GM12878 (cell line): ENCODE data around the gene CITED1. TPM values are rescaled to one million over a fixed set of nuclear protein-coding genes. Genes with fewer than 3 reads are reported as not detected.

Source experiments
- ATAC-seq: fragments of 200-7000 bp; cut with Tn5 transposase; 3 replicates; pipeline ENCODE4 v1.9.1; 2020; ENCODE audit warnings: mild to moderate bottlenecking, moderate library complexity
- BruUV-seq: library from RNA; stranded (reverse); fragments of 400-500 nt; replicated peaks from 2 replicates; lab custom pipeline; 2021; lab: Mats Ljungman, UMichigan
- CTCF ChIA-PET: fragments of 300-600 bp; sonication (Branson Sonifier 250); formaldehyde crosslinking; extraction: SDS; loops from one replicate; lab custom pipeline; 2021; ENCODE audit warnings: inconsistent platforms; lab: Yijun Ruan, JAX
- POLR2A ChIA-PET: fragments of 350-600 bp; formaldehyde crosslinking; extraction: SDS; loops from one replicate; lab custom pipeline; 2021; ENCODE audit warnings: inconsistent platforms; lab: Charles Lee
- RAD21 ChIA-PET: fragments of 300-600 bp; sonication (Branson Sonifier 250); formaldehyde crosslinking; loops from one replicate; lab custom pipeline; 2023; ENCODE audit warnings: antibody characterized with exemption; ENCODE audit not compliant: unreplicated experiment; lab: Charles Lee
- SMC1A ChIA-PET: fragments of 300-600 bp; sonication (Branson Sonifier 250); formaldehyde crosslinking; loops from one replicate; lab custom pipeline; 2023; ENCODE audit not compliant: unreplicated experiment, uncharacterized antibody; lab: Charles Lee
- DNase-seq: peaks from one replicate; pipeline ENCODE4 v3.0.0-alpha.2; 2011; ENCODE audit warnings: low read depth, low spot score
- FAIRE-seq: peaks from 3 replicates; lab custom pipeline; 2011; peaks lifted over from hg19 to GRCh38; lab: Jason Lieb, UNC
- H2AFZ ChIP-seq: 2 replicates; pipeline ENCODE4 v1.6.0; 2011; ENCODE audit warnings: low read depth, low read length, control low read depth; ENCODE audit not compliant: control insufficient read depth
- H3K27ac ChIP-seq: 2 replicates; pipeline ENCODE4 v1.5.1; 2011; ENCODE audit warnings: control low read depth; ENCODE audit not compliant: control insufficient read depth, insufficient read depth
- H3K27me3 ChIP-seq, 2 experiments: replicated peaks in 1 of 2; 2 replicates each; pipeline versions ENCODE4 v1.6.0 to v1.6.1; 2011; ENCODE audit warnings: low read length in 1 of 2; ENCODE audit not compliant: control insufficient read depth in 2 of 2, insufficient read depth in 2 of 2
- H3K36me3 ChIP-seq, 2 experiments: 2 replicates each; pipeline ENCODE4 v1.5.1; 2011; ENCODE audit warnings: low read length in 1 of 2; ENCODE audit not compliant: control insufficient read depth in 2 of 2, insufficient read depth in 2 of 2
- H3K4me1 ChIP-seq: 2 replicates; pipeline ENCODE4 v1.6.1; 2011; ENCODE audit warnings: mild to moderate bottlenecking, low read length, moderate library complexity, mixed read lengths; ENCODE audit not compliant: control insufficient read depth, insufficient read depth
- H3K4me2 ChIP-seq: 2 replicates; pipeline ENCODE4 v1.6.0; 2011; ENCODE audit warnings: control low read depth; ENCODE audit not compliant: control insufficient read depth, insufficient read depth
- H3K4me3 ChIP-seq: fragments of 200-600 bp; sonication (generic); 2 replicates; pipeline ENCODE4 v1.5.1; 2016
- H3K79me2 ChIP-seq: 2 replicates; pipeline ENCODE4 v1.6.0; 2011; ENCODE audit warnings: low read length; ENCODE audit not compliant: control insufficient read depth, insufficient read depth
- H3K9ac ChIP-seq: 2 replicates; pipeline ENCODE4 v1.8.0; 2011; ENCODE audit warnings: low read length, control low read depth, mixed read lengths; ENCODE audit not compliant: control insufficient read depth, insufficient read depth
- H3K9me3 ChIP-seq: replicated peaks from 3 replicates; pipeline ENCODE4 v1.5.1; 2011; ENCODE audit warnings: mild to moderate bottlenecking, low read length; ENCODE audit not compliant: control insufficient read depth, insufficient read depth
- H4K20me1 ChIP-seq: 2 replicates; pipeline ENCODE4 v1.6.0; 2011; ENCODE audit not compliant: control insufficient read depth, insufficient read depth
- SMAD5 ChIP-seq: IDR thresholded peaks from 2 replicates; pipeline ENCODE4 v1.6.1; 2016; ENCODE audit warnings: antibody characterized with exemption, low read depth
- SMARCA5 ChIP-seq: fragments of 450-650 bp; IDR thresholded peaks from 2 replicates; pipeline ENCODE4 v1.6.1; 2017; ENCODE audit warnings: mild to moderate bottlenecking
- STAT1 ChIP-seq: fragments of 450-650 bp; conservative IDR thresholded peaks from 2 replicates; pipeline ENCODE4 v1.6.1; 2014; ENCODE audit warnings: antibody characterized with exemption, mild to moderate bottlenecking
- WRNIP1 ChIP-seq: IDR thresholded peaks from 2 replicates; pipeline ENCODE4 v1.6.1; 2011; ENCODE audit warnings: low read depth, low read length, improper control_type of control experiment, borderline replicate concordance
- WGBS: methylation state at CpG from one replicate; pipeline ENCODE4 v1.1.6; 2016; ENCODE audit warnings: low lambda C conversion rate; ENCODE audit not compliant: insufficient replicate concordance, insufficient coverage; ENCODE audit errors: missing lambda C conversion rate; 5-methylcytosine and 5-hydroxymethylcytosine counted together
- in situ Hi-C: fragments of 300-500 bp; cut with MboI; formaldehyde crosslinking; loops from 9 replicates; pipeline ENCODE4 v1.14.3; 2018; ENCODE audit warnings: mixed read lengths
- intact Hi-C: fragments of 100-400 bp; cut with micrococcal nuclease; formaldehyde crosslinking; loops from one replicate; pipeline ENCODE4 v1.14.2; 2022; ENCODE audit not compliant: unreplicated experiment
- polyA plus RNA-seq, 11 experiments: library from polyadenylated mRNA; depleted of rRNA in 4 of 11; unstranded in 6 of 11; stranded (reverse) in 5 of 11; fragments of >200 nt; fragmentation: Nextera tagmentation in 4 of 11; fragmentation: Illumina TruSeq in 1 of 11; extraction: Ambion mirVana in 4 of 11; extraction: Trizol in 1 of 11; gene quantifications; 1 replicate in 1 of 11; 2 replicates in 10 of 11; pipeline versions ENCODE4 v1.2.1 to v1.2.3, GENCODE V29; 2011 to 2016; ENCODE audit warnings: inconsistent platforms in 2 of 11, missing spikeins in 2 of 11, low read depth in 1 of 11
- total RNA-seq, 4 experiments: library from RNA; depleted of rRNA in 3 of 4; stranded (reverse); fragments of >200 nt in 3 of 4; fragmentation: Illumina TruSeq in 1 of 4; extraction: Trizol in 1 of 4; gene quantifications; 2 replicates each; pipeline versions ENCODE4 v1.2.1 to v1.2.3, GENCODE V29; 2013 to 2021
- TF ChIP-seq, protein P1 (sequence below): fragments of 450-650 bp; formaldehyde crosslinking; IDR thresholded peaks from 2 replicates; pipeline ENCODE4 v1.4.0; 2020; ENCODE audit warnings: mild to moderate bottlenecking, moderate library complexity

The CITED1 gene
- total and polyA plus RNA-seq, 10 of the 15 experiments (the other 5 are each of a cell fraction or from before 2014, with no cell fraction given), result 0.56 TPM; not detected in 9

DNA sequence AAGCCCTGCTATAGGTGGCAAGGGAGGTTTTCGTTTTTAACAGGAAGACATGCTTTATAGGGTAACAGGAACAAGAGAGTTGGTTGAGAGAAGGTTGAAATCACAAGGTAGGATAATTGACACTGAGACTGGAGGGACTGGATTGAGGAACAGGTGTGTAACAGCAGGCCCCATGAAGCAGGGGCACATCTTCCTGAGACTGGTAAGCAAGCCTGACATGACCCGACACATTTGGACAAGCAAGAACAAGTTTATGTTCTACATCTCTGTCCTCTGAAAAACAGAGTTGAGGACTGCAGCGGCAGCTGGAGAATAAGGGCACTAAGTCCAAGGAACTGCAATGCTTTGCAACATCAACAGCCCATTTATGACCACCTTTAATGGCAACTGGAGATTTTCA lies 33.9 kb downstream of the CITED1 start:
- H2AFZ ChIP-seq, result no peak overlapping the region
- ChIA-PET SMC1A (no interaction called here), POLR2A (no interaction called here), RAD21 (no interaction called here), CTCF (no interaction called here)
- H3K9ac ChIP-seq, result no peak overlapping the region
- H3K36me3 ChIP-seq, result peaks cover 24 to 69% of the 10 kb centered on the region in 2 experiments
- no peak overlapping the region for H3K4me2 ChIP-seq
- ATAC-seq (no peak), FAIRE-seq (no peak), DNase-seq (no peak)
- no TSS peak for BruUV-seq
- 71% methylated on average over 3 of the region's 3 CpGs for WGBS
- intact Hi-C loops (no loop called here), in situ Hi-C loops (loop anchor here (10.0 kb wide), 1 partner anchor 1583 kb away; the partner anchor contains the start of gene XIST)
- H3K79me2 ChIP-seq, result peaks cover 41% of the 10 kb centered on the region
- no peaks in the 10 kb centered on the region for H3K27me3 ChIP-seq
- no peak overlapping the region for H3K27ac ChIP-seq
- peaks cover 4% of the 10 kb centered on the region; the same call in 1 of the 2 replicates for H3K4me1 ChIP-seq
- H4K20me1 ChIP-seq, result peaks cover 3% of the 10 kb centered on the region; the same call in 1 of the 2 replicates
- no peak overlapping the region for H3K4me3 ChIP-seq
- no peaks in the 10 kb centered on the region for H3K9me3 ChIP-seq
- no peak for TF ChIP-seq SMARCA5
- TF ChIP-seq STAT1, result no peak
- no peak for TF ChIP-seq WRNIP1
- TF ChIP-seq SMAD5, result no peak
- TF ChIP-seq, protein P1, sequence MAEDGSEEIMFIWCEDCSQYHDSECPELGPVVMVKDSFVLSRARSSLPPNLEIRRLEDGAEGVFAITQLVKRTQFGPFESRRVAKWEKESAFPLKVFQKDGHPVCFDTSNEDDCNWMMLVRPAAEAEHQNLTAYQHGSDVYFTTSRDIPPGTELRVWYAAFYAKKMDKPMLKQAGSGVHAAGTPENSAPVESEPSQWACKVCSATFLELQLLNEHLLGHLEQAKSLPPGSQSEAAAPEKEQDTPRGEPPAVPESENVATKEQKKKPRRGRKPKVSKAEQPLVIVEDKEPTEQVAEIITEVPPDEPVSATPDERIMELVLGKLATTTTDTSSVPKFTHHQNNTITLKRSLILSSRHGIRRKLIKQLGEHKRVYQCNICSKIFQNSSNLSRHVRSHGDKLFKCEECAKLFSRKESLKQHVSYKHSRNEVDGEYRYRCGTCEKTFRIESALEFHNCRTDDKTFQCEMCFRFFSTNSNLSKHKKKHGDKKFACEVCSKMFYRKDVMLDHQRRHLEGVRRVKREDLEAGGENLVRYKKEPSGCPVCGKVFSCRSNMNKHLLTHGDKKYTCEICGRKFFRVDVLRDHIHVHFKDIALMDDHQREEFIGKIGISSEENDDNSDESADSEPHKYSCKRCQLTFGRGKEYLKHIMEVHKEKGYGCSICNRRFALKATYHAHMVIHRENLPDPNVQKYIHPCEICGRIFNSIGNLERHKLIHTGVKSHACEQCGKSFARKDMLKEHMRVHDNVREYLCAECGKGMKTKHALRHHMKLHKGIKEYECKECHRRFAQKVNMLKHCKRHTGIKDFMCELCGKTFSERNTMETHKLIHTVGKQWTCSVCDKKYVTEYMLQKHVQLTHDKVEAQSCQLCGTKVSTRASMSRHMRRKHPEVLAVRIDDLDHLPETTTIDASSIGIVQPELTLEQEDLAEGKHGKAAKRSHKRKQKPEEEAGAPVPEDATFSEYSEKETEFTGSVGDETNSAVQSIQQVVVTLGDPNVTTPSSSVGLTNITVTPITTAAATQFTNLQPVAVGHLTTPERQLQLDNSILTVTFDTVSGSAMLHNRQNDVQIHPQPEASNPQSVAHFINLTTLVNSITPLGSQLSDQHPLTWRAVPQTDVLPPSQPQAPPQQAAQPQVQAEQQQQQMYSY, result no peak
